AG04450 (cell line): ENCODE data around the gene ROCK1. TPM values are rescaled to one million over a fixed set of nuclear protein-coding genes. Genes with fewer than 3 reads are reported as not detected.

Experiments
- CTCF ChIA-PET: fragments of 300-600, 350-600 bp; formaldehyde crosslinking; extraction: SDS; loops from one replicate; lab custom pipeline; 2022; ENCODE audit warnings: antibody characterized with exemption, inconsistent platforms; lab: Charles Lee
- POLR2A ChIA-PET: fragments of 350-600 bp; formaldehyde crosslinking; extraction: SDS; loops from one replicate; lab custom pipeline; 2021; ENCODE audit warnings: antibody characterized with exemption, inconsistent platforms; lab: Yijun Ruan, JAX
- DNase-seq: peaks from one replicate; pipeline ENCODE4 v3.0.0-alpha.2; 2011; ENCODE audit warnings: low read depth, low spot score
- H3K27ac ChIP-seq: one replicate; pipeline ENCODE4 v1.5.1; 2012; ENCODE audit warnings: low read depth, low read length, control low read depth
- H3K27me3 ChIP-seq: one replicate; pipeline ENCODE4 v1.6.0; 2012; ENCODE audit warnings: low read length; ENCODE audit not compliant: control insufficient read depth, insufficient read depth
- H3K4me3 ChIP-seq: 2 replicates; pipeline ENCODE4 v1.5.1; 2011; ENCODE audit warnings: mild to moderate bottlenecking, low read depth, low read length, control low read depth
- H3K9me3 ChIP-seq: 2 replicates; pipeline ENCODE4 v1.5.1; 2012; ENCODE audit warnings: low read length; ENCODE audit not compliant: control insufficient read depth, insufficient read depth
- CTCF ChIP-seq: IDR thresholded peaks from 2 replicates; pipeline ENCODE4 v1.5.1; 2011; ENCODE audit warnings: low read depth, low read length, control low read depth, inconsistent platforms
- polyA plus RNA-seq: library from polyadenylated mRNA; depleted of rRNA; stranded (reverse); fragments of >200 nt; gene quantifications from 2 replicates; pipeline ENCODE4 v1.2.3, GENCODE V29; 2011

ROCK1 gene
- polyA plus RNA-seq, 1 experiment = 37.2 TPM

- H3K4me3 ChIP-seq = no peak overlapping the region
- ChIA-PET POLR2A (interaction anchor here (1.0 kb wide), 2 partner anchors 12 to 18 kb away, joined by 4 to 5 read pairs; partner anchors contain the start of gene ROCK1), CTCF (interaction anchor here (0.8 to 1.3 kb wide), 2 partner anchors 12 to 79 kb away, joined by 3 read pairs; no protein-coding TSS in a partner anchor)
- peak; percentile 72 for DNase-seq
- H3K9me3 ChIP-seq = peaks cover 8% of the 10 kb centered on the region
- no peak for TF ChIP-seq CTCF
- no peak overlapping the region for H3K27ac ChIP-seq
- no peaks in the 10 kb centered on the region for H3K27me3 ChIP-seq
Observed at GRCh38 chr18:21129566-21130216, 18.1 kb upstream of the ROCK1 start.

- ChIA-PET CTCF (interaction anchor here (1.5 kb wide), 1 partner anchor 56 kb away, joined by 4 read pairs; no protein-coding TSS in a partner anchor), POLR2A (no interaction called here)
- TF ChIP-seq CTCF = no peak
- no peak overlapping the region for H3K27ac ChIP-seq
- H3K4me3 ChIP-seq = no peak overlapping the region
- H3K27me3 ChIP-seq = no peaks in the 10 kb centered on the region
- H3K9me3 ChIP-seq = no peaks in the 10 kb centered on the region
- DNase-seq = no peak
Observed at GRCh38 chr18:21123290-21123926, 11.8 kb upstream of the ROCK1 start.

- POLR2A ChIA-PET = no interaction called here
- Histone ChIP-seq H3K4me3 (no peak overlapping the region), H3K27me3 (no peaks in the 10 kb centered on the region), H3K9me3 (no peaks in the 10 kb centered on the region), H3K27ac (no peak overlapping the region)
- no peak for TF ChIP-seq CTCF
- DNase-seq = no peak
- CTCF ChIA-PET = no interaction called here
Observed at GRCh38 chr18:21118806-21119205, 7.2 kb upstream of the ROCK1 start.

GRCh38 chr18:21117409-21118131 lies 6.0 kb upstream of the ROCK1 start:
- no peaks in the 10 kb centered on the region for H3K27me3 ChIP-seq
- H3K9me3 ChIP-seq = no peaks in the 10 kb centered on the region
- ChIA-PET POLR2A (interaction anchor here (1.1 to 1.5 kb wide), 3 partner anchors 12 to 47 kb away, joined by 4 to 5 read pairs (median 4); no protein-coding TSS in a partner anchor), CTCF (interaction anchor here (1.2 to 3.3 kb wide), 3 partner anchors 61 to 75 kb away, joined by 4 to 14 read pairs (median 6); no protein-coding TSS in a partner anchor)
- no peak overlapping the region for H3K4me3 ChIP-seq
- peak overlapping the region; percentile 42 for H3K27ac ChIP-seq
- peak; percentile 70 for DNase-seq
- no peak for TF ChIP-seq CTCF
